GM18498 (cell line): ENCODE data around the gene SMARCC1.
"Not testable (repeated sequence)": the region's sequence is repeated elsewhere in the genome, so short reads cannot be mapped to it uniquely, and the experiment has no call there.

Experiments
- ATAC-seq: cut with Tn5 transposase; IDR thresholded peaks from one replicate; pipeline ENCODE4 v1.9.1; 2021; ENCODE audit warnings: mild to moderate bottlenecking, moderate library complexity; ENCODE audit not compliant: unreplicated experiment

Gene SMARCC1

GRCh38 chr3:47781685-47782445 is at the start of gene SMARCC1:
Gene SMARCC1 (minus strand): TSS chr3:47781893. CDS start chr3:47781797, 96 bp downstream.
- ATAC-seq: peak; percentile 87

GRCh38 chr3:47829482-47829881 is 47.8 kb upstream of the SMARCC1 start:
- not testable (repeated sequence) for ATAC-seq

- ATAC-seq: no peak
These were observed 43.9 kb upstream of the SMARCC1 start for GRCh38 chr3:47825590-47825989.

GRCh38 chr3:47824541-47825473 is 43.1 kb upstream of the SMARCC1 start:
- ATAC-seq: peak; percentile 89

- ATAC-seq: no peak
These were observed 35.9 kb upstream of the SMARCC1 start for GRCh38 chr3:47817609-47818008.

GRCh38 chr3:47813551-47814177 is 32.0 kb upstream of the SMARCC1 start:
- ATAC-seq: no peak

GRCh38 chr3:47804577-47804976 is 22.9 kb upstream of the SMARCC1 start:
- ATAC-seq: no peak

- no peak for ATAC-seq
These were observed 21.9 kb upstream of the SMARCC1 start for GRCh38 chr3:47803480-47804025.

GRCh38 chr3:47802734-47803479 is 21.2 kb upstream of the SMARCC1 start, which contains the start of gene DHX30:
Gene DHX30 (plus strand): TSS chr3:47803138. CDS start chr3:47810684, 7,546 bp downstream.
- peak; percentile 89 for ATAC-seq

- ATAC-seq: no peak
These were observed 18.0 kb upstream of the SMARCC1 start for GRCh38 chr3:47799733-47800132.

- ATAC-seq: no peak
These were observed 12.9 kb upstream of the SMARCC1 start for GRCh38 chr3:47794544-47794943.

GRCh38 chr3:47792699-47793098 is 11.0 kb upstream of the SMARCC1 start:
- no peak for ATAC-seq

GRCh38 chr3:47791193-47791855 is 9.6 kb upstream of the SMARCC1 start:
- no peak for ATAC-seq

GRCh38 chr3:47783673-47784072 is 2.0 kb upstream of the SMARCC1 start:
- no peak for ATAC-seq

GRCh38 chr3:47782446-47783308 is 984 bp upstream of the SMARCC1 start:
- ATAC-seq: no peak

GRCh38 chr3:47780741-47781684 is 680 bp downstream of the SMARCC1 start:
- ATAC-seq: peak; percentile 37

- ATAC-seq: no peak
These were observed 2.9 kb downstream of the SMARCC1 start for GRCh38 chr3:47778746-47779145.

- no peak for ATAC-seq
These were observed 8.9 kb downstream of the SMARCC1 start for GRCh38 chr3:47772788-47773187.
